GM12878 (cell line): ENCODE measurements around the gene TTC23L.

Experiments
- EZH2 ChIP-seq: IDR thresholded peaks from 2 replicates; pipeline ENCODE4 v1.6.1; 2012; ENCODE audit warnings: low read depth, mild to moderate bottlenecking, control low read depth, inconsistent platforms, low read length, borderline replicate concordance; ENCODE audit not compliant: control insufficient read depth
- HDAC2 ChIP-seq: fragments of 200-600 bp; sonication (generic); IDR thresholded peaks from 2 replicates; pipeline ENCODE4 v1.6.1; 2017
- TF ChIP-seq, protein P1 (sequence below), 3 experiments: IDR thresholded peaks in 2 of 3; conservative IDR thresholded peaks in 1 of 3; 2 replicates each; pipeline ENCODE4 v1.5.1; 2011; ENCODE audit warnings: low read depth in 3 of 3, low read length in 3 of 3, mild to moderate bottlenecking in 3 of 3, control low read depth in 2 of 3, moderate library complexity in 2 of 3, inconsistent platforms in 1 of 3, mixed read lengths in 1 of 3; ENCODE audit not compliant: control insufficient read depth in 2 of 3, insufficient read depth in 1 of 3; ENCODE audit errors: extremely low read depth in 1 of 3

DNA sequence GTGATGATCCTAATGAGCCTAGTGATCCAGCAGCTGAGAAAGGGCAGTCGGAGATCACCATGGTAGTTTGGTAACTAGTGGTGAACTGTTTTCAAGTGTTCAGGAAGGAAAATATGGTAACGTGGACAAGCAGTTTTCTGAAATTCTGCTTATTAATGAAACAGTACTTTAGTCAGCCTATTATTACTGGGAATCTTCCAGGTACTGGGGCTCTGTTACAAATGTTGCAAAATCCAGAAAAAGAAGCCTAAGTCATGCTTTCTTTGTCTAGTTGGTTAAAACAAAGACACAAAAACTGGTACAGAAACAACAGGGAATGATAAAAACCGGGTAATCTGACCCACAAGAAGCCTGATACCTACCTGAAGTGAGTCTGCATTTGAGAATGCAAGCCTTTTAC lies 18.2 kb downstream of the TTC23L start:
- no peak for TF ChIP-seq EZH2
- TF ChIP-seq, protein P1, sequence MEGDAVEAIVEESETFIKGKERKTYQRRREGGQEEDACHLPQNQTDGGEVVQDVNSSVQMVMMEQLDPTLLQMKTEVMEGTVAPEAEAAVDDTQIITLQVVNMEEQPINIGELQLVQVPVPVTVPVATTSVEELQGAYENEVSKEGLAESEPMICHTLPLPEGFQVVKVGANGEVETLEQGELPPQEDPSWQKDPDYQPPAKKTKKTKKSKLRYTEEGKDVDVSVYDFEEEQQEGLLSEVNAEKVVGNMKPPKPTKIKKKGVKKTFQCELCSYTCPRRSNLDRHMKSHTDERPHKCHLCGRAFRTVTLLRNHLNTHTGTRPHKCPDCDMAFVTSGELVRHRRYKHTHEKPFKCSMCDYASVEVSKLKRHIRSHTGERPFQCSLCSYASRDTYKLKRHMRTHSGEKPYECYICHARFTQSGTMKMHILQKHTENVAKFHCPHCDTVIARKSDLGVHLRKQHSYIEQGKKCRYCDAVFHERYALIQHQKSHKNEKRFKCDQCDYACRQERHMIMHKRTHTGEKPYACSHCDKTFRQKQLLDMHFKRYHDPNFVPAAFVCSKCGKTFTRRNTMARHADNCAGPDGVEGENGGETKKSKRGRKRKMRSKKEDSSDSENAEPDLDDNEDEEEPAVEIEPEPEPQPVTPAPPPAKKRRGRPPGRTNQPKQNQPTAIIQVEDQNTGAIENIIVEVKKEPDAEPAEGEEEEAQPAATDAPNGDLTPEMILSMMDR (IDR thresholded peaks at IDR 0.05 in 2 of 3, conservative IDR thresholded peaks at IDR 0.05 in 1 of 3; ENCODE audit: control insufficient read depth in 2 of 3, extremely low read depth in 1 of 3, insufficient read depth in 1 of 3, low read depth in 3 of 3, low read length in 3 of 3) = no peak
- TF ChIP-seq HDAC2 = no peak
